HepG2 (cell line): ENCODE results near the gene CHN2. TPM values are rescaled to one million over a fixed set of nuclear protein-coding genes. Genes with fewer than 3 reads are reported as not detected.

Experiments used
- ATAC-seq: fragments of 200-7000 bp; cut with Tn5 transposase; 3 replicates; pipeline ENCODE4 v1.9.1; 2020; ENCODE audit warnings: mild to moderate bottlenecking, moderate library complexity
- BruUV-seq: library from RNA; stranded (reverse); fragments of 400-500 nt; replicated peaks from 2 replicates; lab custom pipeline; 2021; lab: Mats Ljungman, UMichigan
- CTCF ChIA-PET: fragments of 300-600 bp; formaldehyde crosslinking; extraction: SDS; loops from one replicate; lab custom pipeline; 2021; ENCODE audit warnings: low total read pairs, inconsistent platforms, low intra/inter-chr PET ratio; lab: Yijun Ruan, JAX
- POLR2A ChIA-PET: fragments of 350-600 bp; sonication (Branson Sonifier 250); formaldehyde crosslinking; loops from one replicate; lab custom pipeline; 2020; ENCODE audit warnings: antibody characterized with exemption, inconsistent platforms; lab: Yijun Ruan, JAX
- DNase-seq: peaks from one replicate; pipeline ENCODE4 v3.0.0-alpha.2; 2015; ENCODE audit warnings: low spot score
- FAIRE-seq: peaks from 3 replicates; lab custom pipeline; 2011; peaks lifted over from hg19 to GRCh38; lab: Jason Lieb, UNC
- H2AFZ ChIP-seq: one replicate; pipeline ENCODE4 v1.6.1; 2011; ENCODE audit warnings: low read length, inconsistent platforms
- H3K27ac ChIP-seq: fragments of 300-600 bp; 3 replicates; pipeline ENCODE4 v1.8.0; 2011; ENCODE audit warnings: mixed run types, mild to moderate bottlenecking, mixed read lengths, low read length, inconsistent platforms; ENCODE audit not compliant: insufficient read depth; ENCODE audit errors: extremely low read length
- H3K27me3 ChIP-seq, 2 experiments: fragments of 200-600 bp in 1 of 2; 2 replicates in 1 of 2; 3 replicates in 1 of 2; pipeline versions ENCODE4 v1.6.0 to v1.8.0; 2011; ENCODE audit warnings: low read length in 2 of 2, mild to moderate bottlenecking in 2 of 2, moderate library complexity in 2 of 2, inconsistent platforms in 1 of 2; ENCODE audit not compliant: insufficient read depth in 2 of 2, control insufficient read depth in 1 of 2
- H3K36me3 ChIP-seq, 2 experiments: fragments of 200-600 bp in 1 of 2; replicated peaks in 1 of 2; 2 replicates in 1 of 2; 3 replicates in 1 of 2; pipeline versions ENCODE4 v1.5.1 to v1.8.0; 2011; ENCODE audit warnings: low read length in 2 of 2, inconsistent platforms in 1 of 2; ENCODE audit not compliant: insufficient read depth in 2 of 2, control insufficient read depth in 1 of 2
- H3K4me1 ChIP-seq: 2 replicates; pipeline ENCODE4 v1.5.1; 2012; ENCODE audit warnings: low read length, inconsistent platforms; ENCODE audit not compliant: insufficient read depth
- H3K4me2 ChIP-seq: 2 replicates; pipeline ENCODE4 v1.6.0; 2011; ENCODE audit warnings: low read depth, low read length, inconsistent platforms
- H3K4me3 ChIP-seq, 3 experiments: fragments of 200-600 bp in 1 of 3; sonication (generic), shearing (Covaris generic) in 1 of 3; replicated peaks in 1 of 3; 2 replicates each; pipeline ENCODE4 v1.5.1; 2011 to 2016; ENCODE audit warnings: low read length in 3 of 3, inconsistent platforms in 2 of 3, low read depth in 2 of 3, mild to moderate bottlenecking in 2 of 3, control low read depth in 1 of 3, mixed read lengths in 1 of 3; ENCODE audit not compliant: insufficient read depth in 1 of 3
- H3K79me2 ChIP-seq: one replicate; pipeline ENCODE4 v1.6.1; 2011; ENCODE audit warnings: low read length, inconsistent platforms; ENCODE audit not compliant: insufficient read depth
- H3K9ac ChIP-seq: 2 replicates; pipeline ENCODE4 v1.6.0; 2011; ENCODE audit warnings: mild to moderate bottlenecking, low read depth, low read length, inconsistent platforms; ENCODE audit not compliant: insufficient read depth
- H3K9me3 ChIP-seq: 2 replicates; pipeline ENCODE4 v1.5.1; 2012; ENCODE audit warnings: mild to moderate bottlenecking, low read length
- H4K20me1 ChIP-seq: 2 replicates; pipeline ENCODE4 v1.6.0; 2011; ENCODE audit warnings: inconsistent platforms, mild to moderate bottlenecking, low read length, moderate library complexity; ENCODE audit not compliant: insufficient read depth
- CHD2 ChIP-seq: IDR thresholded peaks from 2 replicates; pipeline ENCODE4 v1.6.1; 2011; ENCODE audit warnings: low read depth, low read length, improper control_type of control experiment
- GLMP ChIP-seq: sonication (generic); formaldehyde crosslinking; IDR thresholded peaks from 2 replicates; pipeline ENCODE4 v1.9.0; 2021; ENCODE audit warnings: missing genetic modification reagents, mild to moderate bottlenecking, borderline replicate concordance
- POGZ ChIP-seq: sonication (generic); formaldehyde crosslinking; IDR thresholded peaks from 2 replicates; pipeline ENCODE4 v1.4.0; 2020; ENCODE audit warnings: mild to moderate bottlenecking, missing genetic modification reagents
- ZKSCAN8 ChIP-seq: IDR thresholded peaks from 2 replicates; pipeline ENCODE4 v1.6.1; 2016; ENCODE audit warnings: borderline replicate concordance, missing genetic modification reagents, missing compliant biosample characterization
- ZNF224 ChIP-seq: sonication (generic); formaldehyde crosslinking; IDR thresholded peaks from 2 replicates; pipeline ENCODE4 v1.5.0; 2020; ENCODE audit warnings: mild to moderate bottlenecking, missing genetic modification reagents
- ZNF234 ChIP-seq: sonication (generic); formaldehyde crosslinking; conservative IDR thresholded peaks from 2 replicates; pipeline ENCODE4 v1.5.1; 2020; ENCODE audit warnings: mild to moderate bottlenecking, missing genetic modification reagents
- ZNF296 ChIP-seq: sonication (generic); formaldehyde crosslinking; conservative IDR thresholded peaks from 2 replicates; pipeline ENCODE4 v1.5.0; 2020; ENCODE audit warnings: mild to moderate bottlenecking, missing genetic modification reagents
- ZNF431 ChIP-seq: sonication (generic); formaldehyde crosslinking; IDR thresholded peaks from 2 replicates; pipeline ENCODE4 v1.9.0; 2022; ENCODE audit warnings: missing genetic modification reagents, low read depth, mild to moderate bottlenecking, borderline replicate concordance
- WGBS: methylation state at CpG from one replicate; pipeline ENCODE4 v1.1.6; 2017; ENCODE audit warnings: low lambda C conversion rate; 5-methylcytosine and 5-hydroxymethylcytosine counted together
- in situ Hi-C: cut with HindIII; loops from 2 replicates; pipeline ENCODE4 v1.10.0; 2017; ENCODE audit warnings: low pct_unique_long_range_greater_than_20kb; ENCODE audit not compliant: extremely low pct_ligation_motif_present
- intact Hi-C: fragments of 100-400 bp; cut with micrococcal nuclease; formaldehyde crosslinking; loops from one replicate; pipeline ENCODE4 v1.10.0; 2022; ENCODE audit not compliant: unreplicated experiment
- polyA plus RNA-seq, 8 experiments: library from polyadenylated mRNA; depleted of rRNA in 3 of 8; stranded (reverse) in 7 of 8; unstranded in 1 of 8; fragments of >200 nt; fragmentation: Illumina TruSeq in 4 of 8; extraction: Trizol in 4 of 8; gene quantifications; 2 replicates each; pipeline versions ENCODE4 v1.2.1 to v1.2.3, GENCODE V29; 2011 to 2016; ENCODE audit warnings: low read depth in 4 of 8, missing spikeins in 1 of 8, mixed read lengths in 1 of 8; ENCODE audit not compliant: insufficient read depth in 1 of 8
- total RNA-seq, 5 experiments: library from RNA; depleted of rRNA; stranded (reverse); fragments of >200 nt; fragmentation: Illumina TruSeq; extraction: Trizol; gene quantifications; 2 replicates each; pipeline ENCODE4 v1.2.3, GENCODE V29; 2016; ENCODE audit warnings: low read depth in 1 of 5
- TF ChIP-seq, protein P1 (sequence below): sonication (generic); formaldehyde crosslinking; conservative IDR thresholded peaks from 2 replicates; pipeline ENCODE4 v1.4.0; 2020; ENCODE audit warnings: missing genetic modification reagents

CHN2 gene
- total and polyA plus RNA-seq, 2 of the 13 experiments (the other 11 are each of a cell fraction or from before 2014, with no cell fraction given), result 23.5 to 30.5 TPM

DNA sequence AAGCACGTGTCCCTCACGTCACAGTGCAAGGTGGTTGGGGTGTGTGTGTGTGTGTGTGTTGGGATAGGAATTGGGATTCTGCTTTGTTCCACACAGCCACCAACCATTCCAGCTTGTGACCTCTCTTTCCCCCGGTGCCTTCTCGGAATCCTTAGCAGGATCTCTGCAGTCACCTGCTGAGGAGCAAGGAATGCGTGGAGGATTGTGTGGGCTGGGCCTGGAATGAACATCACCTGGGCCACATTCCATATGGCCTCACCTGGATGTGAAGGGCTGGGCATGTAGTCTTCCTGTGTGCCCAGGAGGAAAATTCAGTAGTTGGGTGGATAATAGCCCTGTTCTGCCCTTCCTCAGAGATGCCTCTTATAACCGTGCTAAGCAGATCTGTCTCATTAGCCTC is 113.8 kb downstream of the CHN2 start:
- FAIRE-seq, result no peak
- no peak overlapping the region for H3K9ac ChIP-seq
- no peak overlapping the region for H3K4me3 ChIP-seq
- H2AFZ ChIP-seq, result no peak overlapping the region
- CTCF ChIA-PET, result no interaction called here
- no peak for TF ChIP-seq ZNF224 (CRISPR knock-in tag)
- no peak for TF ChIP-seq CHD2
- TF ChIP-seq ZKSCAN8 (CRISPR knock-in tag), result no peak
- TF ChIP-seq ZNF296 (CRISPR knock-in tag), result no peak
- in situ Hi-C loops, result no loop called here
- WGBS, result 100% methylated on average over 6 of the region's 6 CpGs
- no TSS peak for BruUV-seq
- peaks cover 40% of the 10 kb centered on the region for H3K4me1 ChIP-seq
- H3K27me3 ChIP-seq, result no peaks in the 10 kb centered on the region
- no peaks in the 10 kb centered on the region for H3K9me3 ChIP-seq
- intact Hi-C loops, result no loop called here
- H3K27ac ChIP-seq, result no peak overlapping the region
- peaks cover 22% of the 10 kb centered on the region for H3K79me2 ChIP-seq
- no peak for DNase-seq
- no peak overlapping the region for H3K4me2 ChIP-seq
- POLR2A ChIA-PET, result no interaction called here
- no peaks in the 10 kb centered on the region for H4K20me1 ChIP-seq
- H3K36me3 ChIP-seq, result peaks cover 2 to 5% of the 10 kb centered on the region in 2 experiments; a peak in 3 of 5 replicates
- no peak for ATAC-seq

DNA sequence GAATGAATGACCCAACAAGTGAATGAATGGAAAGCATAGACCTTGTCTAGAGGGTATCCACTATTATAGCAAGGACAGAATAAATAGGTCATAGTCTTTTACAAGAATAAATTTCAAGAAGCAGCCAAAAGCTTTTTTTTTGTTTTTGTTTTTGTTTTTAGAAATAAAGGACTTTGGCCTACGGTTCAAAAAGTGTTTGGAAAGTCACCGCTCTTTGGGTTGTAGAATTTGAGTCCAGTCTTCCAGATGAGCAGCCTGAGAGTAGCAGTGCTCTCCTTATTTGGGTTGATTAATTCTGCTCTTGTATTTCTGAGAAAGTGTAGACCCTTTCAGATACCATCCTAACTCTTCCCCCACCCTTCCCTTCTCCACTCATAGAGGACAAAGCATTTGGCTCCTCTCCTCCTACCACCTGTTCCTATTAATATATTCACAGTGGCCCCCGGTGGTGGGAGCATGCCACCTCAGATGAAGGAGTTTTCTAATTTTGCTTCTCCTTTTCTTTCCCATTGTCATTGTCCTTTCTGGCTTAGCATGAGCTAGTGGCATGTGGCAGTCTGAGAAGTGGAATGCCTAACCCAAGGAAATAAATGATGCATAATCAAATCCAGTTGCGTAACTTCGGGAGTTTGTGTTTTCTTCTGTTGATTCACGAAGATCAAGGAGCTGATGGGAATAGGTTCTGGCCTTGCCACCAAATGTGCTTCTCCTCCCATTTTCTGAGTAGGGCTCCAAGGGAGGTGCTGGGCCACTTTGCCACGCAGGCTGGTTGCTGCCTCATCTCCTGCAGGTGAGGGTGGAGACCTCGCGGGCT is 114.7 kb downstream of the CHN2 start:
- Histone ChIP-seq H3K79me2 (peaks cover 24% of the 10 kb centered on the region), H3K4me1 (peaks cover 32% of the 10 kb centered on the region), H3K4me3 (no peak overlapping the region), H3K9ac (no peak overlapping the region), H3K27me3 (no peaks in the 10 kb centered on the region), H3K27ac (no peak overlapping the region), H3K4me2 (no peak overlapping the region), H2AFZ (no peak overlapping the region), H3K36me3 (peaks cover 2 to 5% of the 10 kb centered on the region in 2 experiments; a peak in 3 of 5 replicates), H4K20me1 (no peaks in the 10 kb centered on the region), H3K9me3 (no peaks in the 10 kb centered on the region)
- WGBS, result 78% methylated on average over 7 of the region's 9 CpGs
- ChIA-PET CTCF (interaction anchor here (0.6 to 0.8 kb wide), 2 partner anchors 119 to 195 kb away, joined by 3 to 4 read pairs; no protein-coding TSS in a partner anchor), POLR2A (interaction anchor here (0.7 to 1.1 kb wide), 2 partner anchors 78 to 119 kb away, joined by 3 read pairs; no protein-coding TSS in a partner anchor)
- BruUV-seq, result no TSS peak
- ATAC-seq (peak; percentile 82), DNase-seq (peak; percentile 28), FAIRE-seq (peak; percentile 30)
- intact Hi-C loops (loop anchor here (1.0 kb wide), 1 partner anchor 120 kb away; no protein-coding TSS in a partner anchor), in situ Hi-C loops (no loop called here)
- TF ChIP-seq GLMP (no peak), ZNF234 (CRISPR knock-in tag) (no peak), POGZ (CRISPR knock-in tag) (no peak), ZNF431 (no peak)
- TF ChIP-seq, protein P1, sequence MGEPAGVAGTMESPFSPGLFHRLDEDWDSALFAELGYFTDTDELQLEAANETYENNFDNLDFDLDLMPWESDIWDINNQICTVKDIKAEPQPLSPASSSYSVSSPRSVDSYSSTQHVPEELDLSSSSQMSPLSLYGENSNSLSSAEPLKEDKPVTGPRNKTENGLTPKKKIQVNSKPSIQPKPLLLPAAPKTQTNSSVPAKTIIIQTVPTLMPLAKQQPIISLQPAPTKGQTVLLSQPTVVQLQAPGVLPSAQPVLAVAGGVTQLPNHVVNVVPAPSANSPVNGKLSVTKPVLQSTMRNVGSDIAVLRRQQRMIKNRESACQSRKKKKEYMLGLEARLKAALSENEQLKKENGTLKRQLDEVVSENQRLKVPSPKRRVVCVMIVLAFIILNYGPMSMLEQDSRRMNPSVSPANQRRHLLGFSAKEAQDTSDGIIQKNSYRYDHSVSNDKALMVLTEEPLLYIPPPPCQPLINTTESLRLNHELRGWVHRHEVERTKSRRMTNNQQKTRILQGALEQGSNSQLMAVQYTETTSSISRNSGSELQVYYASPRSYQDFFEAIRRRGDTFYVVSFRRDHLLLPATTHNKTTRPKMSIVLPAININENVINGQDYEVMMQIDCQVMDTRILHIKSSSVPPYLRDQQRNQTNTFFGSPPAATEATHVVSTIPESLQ (CRISPR knock-in tag), result no peak
